GM12801 (cell line): ENCODE data around the gene AURKA.

ENCODE experiments used
- CTCF ChIP-seq: IDR thresholded peaks from one replicate; pipeline ENCODE4 v1.5.1; 2011; ENCODE audit warnings: control low read depth; ENCODE audit not compliant: insufficient read length; ENCODE audit errors: extremely low read depth

AURKA gene

GRCh38 chr20:56376331-56376730 lies 15.7 kb downstream of the AURKA start:
- TF ChIP-seq CTCF: no peak

GRCh38 chr20:56373942-56374341 lies 18.1 kb downstream of the AURKA start:
- no peak for TF ChIP-seq CTCF

GRCh38 chr20:56372850-56373249 lies 19.2 kb downstream of the AURKA start:
- no peak for TF ChIP-seq CTCF

GRCh38 chr20:56371977-56372376 lies 20.0 kb downstream of the AURKA start:
- no peak for TF ChIP-seq CTCF

GRCh38 chr20:56369179-56369578 lies 22.8 kb downstream of the AURKA start:
- TF ChIP-seq CTCF: no peak

- TF ChIP-seq CTCF: no peak
These were observed 23.5 kb downstream of the AURKA start for GRCh38 chr20:56368351-56369134.

- TF ChIP-seq CTCF: no peak
These were observed 28.5 kb downstream of the AURKA start for GRCh38 chr20:56363491-56363890.
